IMR-90 (cell line): ENCODE measurements around the gene ALDH1B1. TPM values are rescaled to one million over a fixed set of nuclear protein-coding genes. Genes with fewer than 3 reads are reported as not detected.

ENCODE experiments used
- ATAC-seq: fragments of 200-7000 bp; cut with Tn5 transposase; 2 replicates; pipeline ENCODE4 v1.9.1; 2020; ENCODE audit warnings: low read depth, mild to moderate bottlenecking, moderate library complexity
- BruUV-seq: library from RNA; stranded (reverse); fragments of 400-500 nt; replicated peaks from 2 replicates; lab custom pipeline; 2021; lab: Mats Ljungman, UMichigan
- CTCF ChIA-PET: fragments of 300-600 bp; formaldehyde crosslinking; extraction: SDS; loops from one replicate; lab custom pipeline; 2021; ENCODE audit warnings: antibody characterized with exemption; lab: Yijun Ruan, JAX
- POLR2A ChIA-PET: fragments of 300-600 bp; sonication (Branson Sonifier 250); formaldehyde crosslinking; loops from one replicate; lab custom pipeline; 2022; ENCODE audit warnings: antibody characterized with exemption; ENCODE audit not compliant: unreplicated experiment; lab: Charles Lee
- DNase-seq: peaks from one replicate; pipeline ENCODE4 v3.0.0; 2013
- H2AFZ ChIP-seq: replicated peaks from 2 replicates; pipeline ENCODE3; 2013; ENCODE audit warnings: low read length, mild to moderate bottlenecking; ENCODE audit not compliant: poor library complexity
- H2AK5ac ChIP-seq: 2 replicates; pipeline ENCODE4 v1.6.1; 2013; ENCODE audit warnings: low read depth, low read length, inconsistent platforms
- H2AK9ac ChIP-seq: replicated peaks from 2 replicates; pipeline ENCODE3; 2013; ENCODE audit warnings: mild to moderate bottlenecking, low read depth, low read length, moderate library complexity; ENCODE audit not compliant: poor library complexity
- H2BK120ac ChIP-seq: 2 replicates; pipeline ENCODE4 v1.6.1; 2013; ENCODE audit warnings: low read depth, low read length, inconsistent platforms
- H2BK15ac ChIP-seq: 3 replicates; pipeline ENCODE4 v1.6.1; 2013; ENCODE audit warnings: low read depth, low read length, inconsistent platforms
- H2BK20ac ChIP-seq: 2 replicates; pipeline ENCODE4 v1.6.1; 2013; ENCODE audit warnings: low read depth, mild to moderate bottlenecking, inconsistent platforms, low read length, moderate library complexity
- H2BK5ac ChIP-seq: 2 replicates; pipeline ENCODE4 v1.6.1; 2013; ENCODE audit warnings: mild to moderate bottlenecking, low read depth, low read length, inconsistent platforms; ENCODE audit not compliant: poor library complexity, severe bottlenecking
- H3K14ac ChIP-seq: replicated peaks from 2 replicates; pipeline ENCODE4 v1.6.1; 2013; ENCODE audit warnings: low read depth, low read length, inconsistent platforms
- H3K18ac ChIP-seq: 2 replicates; pipeline ENCODE4 v1.6.1; 2013; ENCODE audit warnings: low read depth, low read length, control low read depth
- H3K23ac ChIP-seq: 2 replicates; pipeline ENCODE4 v1.6.1; 2013; ENCODE audit warnings: low read depth, low read length, inconsistent platforms
- H3K27ac ChIP-seq: 2 replicates; pipeline ENCODE4 v1.5.1; 2013; ENCODE audit warnings: mild to moderate bottlenecking, control low read depth, low read length; ENCODE audit not compliant: insufficient read depth
- H3K27me3 ChIP-seq: 2 replicates; pipeline ENCODE4 v1.6.1; 2013; ENCODE audit warnings: low read length; ENCODE audit not compliant: control insufficient read depth, insufficient read depth
- H3K36me3 ChIP-seq: 2 replicates; pipeline ENCODE4 v1.6.1; 2013; ENCODE audit warnings: low read length, mixed read lengths; ENCODE audit not compliant: control insufficient read depth, insufficient read depth
- H3K4ac ChIP-seq: 2 replicates; pipeline ENCODE4 v1.6.1; 2013; ENCODE audit warnings: low read depth, low read length, inconsistent platforms
- H3K4me1 ChIP-seq: 2 replicates; pipeline ENCODE4 v1.6.1; 2013; ENCODE audit warnings: low read length, mixed read lengths; ENCODE audit not compliant: control insufficient read depth, insufficient read depth
- H3K4me2 ChIP-seq: 2 replicates; pipeline ENCODE4 v1.6.1; 2013; ENCODE audit warnings: low read depth, mild to moderate bottlenecking, control low read depth, low read length, moderate library complexity
- H3K4me3 ChIP-seq: 2 replicates; pipeline ENCODE4 v1.5.1; 2013; ENCODE audit warnings: low read depth, mild to moderate bottlenecking, control low read depth, low read length, moderate library complexity; ENCODE audit not compliant: insufficient read depth
- H3K56ac ChIP-seq: 2 replicates; pipeline ENCODE4 v1.6.1; 2013; ENCODE audit warnings: low read length, inconsistent platforms; ENCODE audit not compliant: insufficient read depth; ENCODE audit errors: extremely low read depth
- H3K79me1 ChIP-seq, 2 experiments: 2 replicates each; pipeline ENCODE4 v1.6.1; 2013; ENCODE audit warnings: low read length in 2 of 2, inconsistent platforms in 1 of 2, low read depth in 1 of 2
- H3K9ac ChIP-seq: 2 replicates; pipeline ENCODE4 v1.6.1; 2013; ENCODE audit warnings: low read depth, low read length, control low read depth
- H3K9me1 ChIP-seq: 2 replicates; pipeline ENCODE4 v1.6.1; 2013; ENCODE audit warnings: low read length, inconsistent platforms; ENCODE audit not compliant: insufficient read depth
- H3K9me3 ChIP-seq: 2 replicates; pipeline ENCODE4 v1.6.1; 2013; ENCODE audit warnings: low read length; ENCODE audit not compliant: control insufficient read depth, insufficient read depth
- H4K20me1 ChIP-seq: 2 replicates; pipeline ENCODE4 v1.6.1; 2013; ENCODE audit warnings: low read length, inconsistent platforms; ENCODE audit not compliant: insufficient read depth
- H4K5ac ChIP-seq: 2 replicates; pipeline ENCODE4 v1.6.1; 2013; ENCODE audit warnings: mild to moderate bottlenecking, low read depth, low read length, control low read depth
- H4K8ac ChIP-seq, 2 experiments: 2 replicates each; pipeline ENCODE4 v1.6.1; 2013; ENCODE audit warnings: low read depth in 2 of 2, low read length in 2 of 2, control low read depth in 1 of 2, inconsistent platforms in 1 of 2
- H4K91ac ChIP-seq: 2 replicates; pipeline ENCODE4 v1.6.1; 2013; ENCODE audit warnings: low read depth, low read length, inconsistent platforms; ENCODE audit not compliant: insufficient read depth
- BHLHE40 ChIP-seq: fragments of 150-350 bp; IDR thresholded peaks from 2 replicates; pipeline ENCODE4 v1.6.1; 2016; ENCODE audit warnings: mild to moderate bottlenecking, low read depth, low read length
- CEBPB ChIP-seq: IDR thresholded peaks from 2 replicates; pipeline ENCODE4 v1.6.1; 2012; ENCODE audit warnings: low read depth, low read length, improper control_type of control experiment
- CTCF ChIP-seq: conservative IDR thresholded peaks from 2 replicates; pipeline ENCODE4 v1.5.1; 2012; ENCODE audit warnings: mild to moderate bottlenecking, low read depth, low read length, improper control_type of control experiment
- FOS ChIP-seq: fragments of 150-350 bp; IDR thresholded peaks from 2 replicates; pipeline ENCODE4 v1.6.1; 2016; ENCODE audit warnings: low read depth, low read length
- MAFK ChIP-seq: IDR thresholded peaks from 2 replicates; pipeline ENCODE4 v1.6.1; 2012; ENCODE audit warnings: low read depth, low read length, improper control_type of control experiment
- MXI1 ChIP-seq: IDR thresholded peaks from 2 replicates; pipeline ENCODE4 v1.6.1; 2012; ENCODE audit warnings: low read depth, mild to moderate bottlenecking, low read length, moderate library complexity, borderline replicate concordance
- NFE2L2 ChIP-seq: fragments of 150-350 bp; IDR thresholded peaks from 2 replicates; pipeline ENCODE4 v1.6.1; 2016; ENCODE audit warnings: low read depth, mild to moderate bottlenecking, low read length
- POLR2A ChIP-seq: IDR thresholded peaks from 2 replicates; pipeline ENCODE4 v1.6.1; 2012; ENCODE audit warnings: mild to moderate bottlenecking, low read depth, low read length
- RAD21 ChIP-seq: IDR thresholded peaks from 2 replicates; pipeline ENCODE4 v1.6.1; 2012; ENCODE audit warnings: low read length, improper control_type of control experiment
- RFX5 ChIP-seq: IDR thresholded peaks from 2 replicates; pipeline ENCODE4 v1.8.0; 2012; ENCODE audit warnings: low read depth, mild to moderate bottlenecking, low read length, moderate library complexity
- SMC3 ChIP-seq: fragments of 150-350 bp; IDR thresholded peaks from 2 replicates; pipeline ENCODE4 v1.6.1; 2016; ENCODE audit warnings: low read depth, mild to moderate bottlenecking, antibody characterized with exemption, low read length, moderate library complexity
- USF2 ChIP-seq: fragments of 150-350 bp; IDR thresholded peaks from 2 replicates; pipeline ENCODE4 v1.6.1; 2017; ENCODE audit warnings: mild to moderate bottlenecking, antibody characterized with exemption, low read length, low read depth
- WGBS, 2 experiments: methylation state at CpG; one replicate each; pipeline versions ENCODE4 v1.1.5 to v1.1.7; 2013; ENCODE audit warnings: missing lambda C conversion rate in 2 of 2; ENCODE audit not compliant: insufficient read length in 1 of 2; ENCODE audit errors: extremely low coverage in 2 of 2; 5-methylcytosine and 5-hydroxymethylcytosine counted together
- dilution Hi-C: fragments of 300-500 bp; cut with HindIII; formaldehyde crosslinking; loops from one replicate; pipeline ENCODE4 v1.14.3; 2018; ENCODE audit warnings: low sequenced_read_pairs; ENCODE audit not compliant: unreplicated experiment
- in situ Hi-C: fragments of 300-500 bp; cut with MboI; formaldehyde crosslinking; loops from 3 replicates; pipeline ENCODE4 v1.14.3; 2019; ENCODE audit warnings: low sequenced_read_pairs, inconsistent platforms, mixed read lengths
- intact Hi-C: fragments of 100-400 bp; cut with micrococcal nuclease; formaldehyde crosslinking; loops from 2 replicates; pipeline ENCODE4 v1.10.0; 2022
- polyA plus RNA-seq, 3 experiments: library from polyadenylated mRNA; depleted of rRNA; stranded (reverse); fragments of >200 nt; gene quantifications; 2 replicates each; pipeline ENCODE4 v1.2.3, GENCODE V29; 2012; ENCODE audit warnings: low replicate concordance in 1 of 3
- total RNA-seq: library from RNA; depleted of rRNA; stranded (reverse); fragments of >200 nt; gene quantifications from 2 replicates; pipeline ENCODE4 v1.2.3, GENCODE V29; 2012

The ALDH1B1 gene
- total and polyA plus RNA-seq, 2 of the 4 experiments (the other 2 are of a cell fraction) = 29.6 to 37.6 TPM

- Histone ChIP-seq H3K79me1 (no peaks in the 10 kb centered on the region), H3K18ac (no peak overlapping the region), H3K4me1 (no peaks in the 10 kb centered on the region), H3K9me3 (no peaks in the 10 kb centered on the region), H3K36me3 (no peaks in the 10 kb centered on the region), H4K8ac (no peak overlapping the region), H3K27ac (no peak overlapping the region), H4K5ac (no peak overlapping the region), H3K4me3 (no peak overlapping the region), H2BK20ac (no peak overlapping the region), H2BK15ac (no peak overlapping the region), H2AFZ (no peak overlapping the region), H4K91ac (no peak overlapping the region), H3K4me2 (no peak overlapping the region), H3K9ac (no peak overlapping the region), H2AK5ac (no peak overlapping the region), H3K23ac (no peak overlapping the region), H3K4ac (no peak overlapping the region), H3K56ac (no peak overlapping the region), H3K9me1 (no peaks in the 10 kb centered on the region), H4K20me1 (no peaks in the 10 kb centered on the region), H2AK9ac (no peak overlapping the region), H3K27me3 (peaks cover 70% of the 10 kb centered on the region), H2BK5ac (no peak overlapping the region), H2BK120ac (no peak overlapping the region), H3K14ac (no peak overlapping the region)
- dilution Hi-C loops = no loop called here
- intact Hi-C loops = no loop called here
- 71% methylated on average over 4 of the region's 6 CpGs; no CpG with 5 or more reads in 1 of the 2 experiments for WGBS, 2 experiments
- no TSS peak for BruUV-seq
- in situ Hi-C loops = no loop called here
- POLR2A ChIA-PET = no interaction called here
- ATAC-seq (no peak), DNase-seq (no peak)
- TF ChIP-seq MAFK = no peak
- no peak for TF ChIP-seq RFX5
- TF ChIP-seq FOS = no peak
- no peak for TF ChIP-seq USF2
- no peak for TF ChIP-seq NFE2L2
- no peak for TF ChIP-seq MXI1
- no peak for TF ChIP-seq CTCF
- no peak for TF ChIP-seq RAD21
- TF ChIP-seq BHLHE40 = no peak
- no peak for TF ChIP-seq CEBPB
- TF ChIP-seq SMC3 = no peak
- TF ChIP-seq POLR2A = no peak
- CTCF ChIA-PET = no interaction called here
These were observed 20.2 kb downstream of the ALDH1B1 start for GRCh38 chr9:38412751-38413150.
